ENCODE data around the gene NRXN3.
"Not testable (repeated sequence)": the region's sequence is repeated elsewhere in the genome, so short reads cannot be mapped to it uniquely, and the experiment has no call there.

The NRXN3 gene

GRCh38 chr14:79730953-79731352 lies 1560.8 kb downstream of the NRXN3 start:
- no peak for DNase-seq

- DNase-seq: no peak
Observed at GRCh38 chr14:79732911-79733655, 1562.9 kb downstream of the NRXN3 start.

GRCh38 chr14:79734151-79734550 lies 1564.0 kb downstream of the NRXN3 start:
- no peak for DNase-seq

GRCh38 chr14:79734656-79735055 lies 1564.5 kb downstream of the NRXN3 start:
- no peak for DNase-seq

- DNase-seq: no peak
Observed at GRCh38 chr14:79735121-79735520, 1564.9 kb downstream of the NRXN3 start.

GRCh38 chr14:79740066-79740601 lies 1570.0 kb downstream of the NRXN3 start:
- DNase-seq: no peak

- no peak for DNase-seq
Observed at GRCh38 chr14:79742142-79742541, 1572.0 kb downstream of the NRXN3 start.

GRCh38 chr14:79745046-79745445 lies 1574.9 kb downstream of the NRXN3 start:
- DNase-seq: no peak

GRCh38 chr14:79749065-79749464 lies 1578.9 kb downstream of the NRXN3 start:
- no peak for DNase-seq

- no peak for DNase-seq
Observed at GRCh38 chr14:79758985-79759384, 1588.8 kb downstream of the NRXN3 start.

- DNase-seq: no peak
Observed at GRCh38 chr14:79764323-79764722, 1594.2 kb downstream of the NRXN3 start.

- DNase-seq: no peak
Observed at GRCh38 chr14:79766511-79766910, 1596.3 kb downstream of the NRXN3 start.

GRCh38 chr14:79767251-79767650 lies 1597.1 kb downstream of the NRXN3 start:
- no peak for DNase-seq

GRCh38 chr14:79767721-79768120 lies 1597.5 kb downstream of the NRXN3 start:
- not testable (repeated sequence) for DNase-seq

GRCh38 chr14:79781882-79782281 lies 1611.7 kb downstream of the NRXN3 start:
- DNase-seq: no peak

- no peak for DNase-seq
Observed at GRCh38 chr14:79783041-79783440, 1612.9 kb downstream of the NRXN3 start.

GRCh38 chr14:79786522-79786921 lies 1616.3 kb downstream of the NRXN3 start:
- DNase-seq: no peak

- DNase-seq: no peak
Observed at GRCh38 chr14:79788346-79788745, 1618.2 kb downstream of the NRXN3 start.

- no peak for DNase-seq
Observed at GRCh38 chr14:79791055-79791732, 1621.0 kb downstream of the NRXN3 start.

GRCh38 chr14:79802093-79802492 lies 1631.9 kb downstream of the NRXN3 start:
- DNase-seq: no peak

- DNase-seq: no peak
Observed at GRCh38 chr14:79805636-79806035, 1635.5 kb downstream of the NRXN3 start.

GRCh38 chr14:79809849-79810612 lies 1639.9 kb downstream of the NRXN3 start:
- DNase-seq: no peak

GRCh38 chr14:79820866-79821535 lies 1650.8 kb downstream of the NRXN3 start:
- DNase-seq: no peak
